Measurements from ENCODE around the gene PID1. TPM values are rescaled to one million over a fixed set of nuclear protein-coding genes. Genes with fewer than 3 reads are reported as not detected.

The PID1 gene
- total and polyA plus RNA-seq, 11 donors: 2.1 to 17.7 (median 7.1) TPM

DNA sequence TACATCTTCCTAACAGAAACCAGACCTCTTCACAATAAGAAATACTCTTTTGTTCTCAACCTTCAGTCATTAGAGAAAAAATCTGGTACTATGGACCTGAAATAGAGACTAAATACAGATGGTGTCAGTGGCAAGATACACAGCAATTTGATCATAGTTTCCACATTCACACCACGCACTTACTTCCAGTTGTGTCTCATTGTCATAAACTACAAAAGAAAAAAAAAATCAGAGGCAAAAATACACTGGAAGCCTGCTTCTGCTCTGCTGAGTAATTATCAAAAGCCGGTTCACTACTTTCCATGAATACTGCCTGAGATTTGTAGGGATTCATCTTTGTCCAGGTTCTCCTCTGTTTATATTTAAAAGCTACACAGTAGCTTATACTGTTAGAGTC, 182.6 kb downstream of the PID1 start:
- Histone ChIP-seq H3K4me3 (no peak overlapping the region), H3K4me1 (peaks cover 0 to 46% (median 17%) of the 10 kb centered on the region in 12 donors), H3K27ac (peak overlapping the region in 4 of 12 donors; percentile 21 to 45 (median 32)), H3K36me3 (no peaks in the 10 kb centered on the region), H3K27me3 (no peaks in the 10 kb centered on the region), H3K9me3 (no peaks in the 10 kb centered on the region)
- TF ChIP-seq, protein P1, sequence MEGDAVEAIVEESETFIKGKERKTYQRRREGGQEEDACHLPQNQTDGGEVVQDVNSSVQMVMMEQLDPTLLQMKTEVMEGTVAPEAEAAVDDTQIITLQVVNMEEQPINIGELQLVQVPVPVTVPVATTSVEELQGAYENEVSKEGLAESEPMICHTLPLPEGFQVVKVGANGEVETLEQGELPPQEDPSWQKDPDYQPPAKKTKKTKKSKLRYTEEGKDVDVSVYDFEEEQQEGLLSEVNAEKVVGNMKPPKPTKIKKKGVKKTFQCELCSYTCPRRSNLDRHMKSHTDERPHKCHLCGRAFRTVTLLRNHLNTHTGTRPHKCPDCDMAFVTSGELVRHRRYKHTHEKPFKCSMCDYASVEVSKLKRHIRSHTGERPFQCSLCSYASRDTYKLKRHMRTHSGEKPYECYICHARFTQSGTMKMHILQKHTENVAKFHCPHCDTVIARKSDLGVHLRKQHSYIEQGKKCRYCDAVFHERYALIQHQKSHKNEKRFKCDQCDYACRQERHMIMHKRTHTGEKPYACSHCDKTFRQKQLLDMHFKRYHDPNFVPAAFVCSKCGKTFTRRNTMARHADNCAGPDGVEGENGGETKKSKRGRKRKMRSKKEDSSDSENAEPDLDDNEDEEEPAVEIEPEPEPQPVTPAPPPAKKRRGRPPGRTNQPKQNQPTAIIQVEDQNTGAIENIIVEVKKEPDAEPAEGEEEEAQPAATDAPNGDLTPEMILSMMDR (IDR thresholded peaks at IDR 0.05): no peak
- no peak for TF ChIP-seq POLR2A (IDR thresholded peaks at IDR 0.05)
- ATAC-seq (no peak), DNase-seq (no peak)
- intact Hi-C loops (cut with DNase I): no loop called here
- 64 to 70% (median 68%) methylated on average over 2 of the region's 2 CpGs for WGBS, 4 donors

DNA sequence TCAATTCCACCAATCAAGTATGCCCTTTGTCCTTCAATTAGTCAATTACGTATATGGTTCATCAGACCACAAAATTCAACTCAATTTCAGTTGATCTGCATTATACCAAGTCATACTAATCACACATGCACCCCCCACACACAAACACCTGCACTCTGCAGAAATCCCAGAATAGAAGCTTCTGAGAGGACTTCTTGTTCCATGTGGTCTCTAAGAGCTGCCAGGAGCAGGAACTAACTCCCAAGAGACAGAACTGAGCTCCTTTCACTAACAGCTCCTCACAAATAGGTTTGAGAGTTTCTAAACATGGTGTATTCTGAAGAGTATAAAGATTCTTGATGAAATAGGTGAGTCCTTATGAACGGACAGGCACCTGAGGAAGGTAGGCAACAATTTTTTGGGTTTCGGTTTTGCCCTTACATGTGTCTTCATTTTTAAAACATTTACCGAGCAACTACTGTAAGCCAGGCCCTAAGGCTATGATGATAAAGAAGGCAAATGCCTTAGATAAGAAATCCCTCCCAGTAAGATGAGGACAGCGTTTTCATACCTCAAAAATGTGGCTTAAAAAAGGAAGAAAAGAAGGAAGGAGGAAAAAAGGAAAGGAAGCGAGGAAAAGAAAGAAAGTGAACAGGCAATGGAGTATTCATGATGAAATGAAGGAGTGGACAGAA, 183.1 kb downstream of the PID1 start:
- no peaks in the 10 kb centered on the region for H3K27me3 ChIP-seq
- intact Hi-C loops (cut with DNase I): no loop called here
- no peaks in the 10 kb centered on the region for H3K9me3 ChIP-seq
- peak overlapping the region in 4 of 12 donors; percentile 21 to 45 (median 32) for H3K27ac ChIP-seq
- H3K36me3 ChIP-seq: no peaks in the 10 kb centered on the region
- no peak overlapping the region for H3K4me3 ChIP-seq
- peaks cover 0 to 49% (median 17%) of the 10 kb centered on the region in 12 donors for H3K4me1 ChIP-seq
- WGBS, 4 donors: 53 to 66% (median 56%) methylated on average over 6 of the region's 6 CpGs
- no peak for DNase-seq
- ATAC-seq: peak; percentile 48 to 64 (median 52)
- no peak for TF ChIP-seq POLR2A (IDR thresholded peaks at IDR 0.05)
- TF ChIP-seq, protein P1 (IDR thresholded peaks at IDR 0.05): no peak

DNA sequence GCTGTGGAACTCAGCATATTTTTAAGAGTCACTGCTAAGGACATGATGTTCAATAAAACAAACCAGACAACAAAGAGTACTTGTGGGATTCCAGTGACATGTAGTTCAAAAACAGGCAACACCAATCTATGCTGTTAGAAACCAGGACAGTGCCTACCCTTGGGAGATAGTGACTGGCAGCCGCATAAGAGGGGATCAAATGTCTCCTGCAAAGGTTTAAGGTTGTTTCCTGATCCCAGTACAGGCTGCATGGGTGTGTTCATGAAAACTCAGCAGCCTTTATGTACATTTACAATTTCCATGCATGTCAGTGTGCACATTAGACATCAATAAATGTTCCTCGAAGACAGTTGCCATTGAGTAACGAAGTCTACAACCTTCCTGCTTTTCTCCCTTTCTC, 183.8 kb downstream of the PID1 start:
- intact Hi-C loops (cut with DNase I): no loop called here
- Histone ChIP-seq H3K4me1 (peaks cover 0 to 49% (median 17%) of the 10 kb centered on the region in 12 donors), H3K36me3 (no peaks in the 10 kb centered on the region), H3K9me3 (peaks cover 0 to 6% (median under 1%) of the 10 kb centered on the region in 12 donors), H3K4me3 (no peak overlapping the region), H3K27ac (peak overlapping the region in 2 of 12 donors; percentile 6 to 21), H3K27me3 (no peaks in the 10 kb centered on the region)
- ATAC-seq: peak in 2 of 4 donors; percentile 57 to 70
- no peak for DNase-seq
- TF ChIP-seq POLR2A (IDR thresholded peaks at IDR 0.05): no peak
- TF ChIP-seq, protein P1 (IDR thresholded peaks at IDR 0.05): no peak
- 66 to 79% (median 76%) methylated on average over 3 of the region's 3 CpGs for WGBS, 4 donors

DNA sequence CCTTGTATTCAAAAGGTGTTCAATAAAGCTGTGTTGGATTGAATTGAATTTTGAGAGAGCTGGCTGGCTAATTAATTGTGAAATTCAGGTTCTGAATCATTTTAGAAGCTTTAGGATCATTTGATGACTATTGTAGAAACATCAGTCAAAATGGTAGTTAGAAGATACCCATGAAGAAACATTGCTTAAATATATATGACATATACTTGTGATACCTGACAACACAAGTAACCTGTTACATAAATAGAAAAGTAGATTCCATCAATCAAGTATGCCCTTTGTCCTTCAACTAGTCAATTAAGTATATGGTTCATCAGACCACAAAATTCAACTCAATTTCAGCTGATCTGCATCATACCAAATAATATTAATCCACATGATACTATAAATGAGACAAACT, 185.6 kb downstream of the PID1 start:
- DNase-seq (no peak), ATAC-seq (no peak)
- intact Hi-C loops (cut with DNase I): no loop called here
- Histone ChIP-seq H3K36me3 (no peaks in the 10 kb centered on the region), H3K4me3 (no peak overlapping the region), H3K4me1 (peaks cover 0 to 49% (median 17%) of the 10 kb centered on the region in 12 donors), H3K27ac (no peak overlapping the region), H3K9me3 (peaks cover 0 to 9% (median 1%) of the 10 kb centered on the region in 12 donors), H3K27me3 (no peaks in the 10 kb centered on the region)
- no peak for TF ChIP-seq POLR2A (IDR thresholded peaks at IDR 0.05)
- TF ChIP-seq, protein P1 (IDR thresholded peaks at IDR 0.05): no peak
